ENCODE measurements around the gene NMRK2. TPM values are rescaled to one million over a fixed set of nuclear protein-coding genes. Genes with fewer than 3 reads are reported as not detected.

The NMRK2 gene
- total RNA-seq, 4 donors from 2014 or later, result not detected

DNA sequence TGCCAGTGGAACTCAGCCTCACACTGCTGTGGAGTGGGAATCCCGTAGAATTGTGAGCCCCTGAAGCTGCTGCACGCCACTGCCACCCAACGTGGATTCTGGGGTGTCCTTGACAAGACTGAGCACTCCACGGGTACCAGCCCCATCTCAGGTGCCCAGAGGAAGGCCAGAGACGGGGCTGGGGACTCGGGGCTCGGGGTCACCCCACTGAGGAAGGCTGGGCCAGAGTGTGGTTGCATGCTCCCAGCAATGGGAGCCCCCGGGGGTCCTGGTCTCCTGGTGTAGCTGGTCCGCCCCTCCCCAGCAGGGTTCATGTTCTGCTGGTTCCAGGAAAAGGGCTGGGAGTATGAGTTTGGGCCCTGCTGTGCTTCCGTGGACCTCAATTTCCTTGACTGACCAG is 22.8 kb downstream of the NMRK2 start:
- TF ChIP-seq, protein P1, sequence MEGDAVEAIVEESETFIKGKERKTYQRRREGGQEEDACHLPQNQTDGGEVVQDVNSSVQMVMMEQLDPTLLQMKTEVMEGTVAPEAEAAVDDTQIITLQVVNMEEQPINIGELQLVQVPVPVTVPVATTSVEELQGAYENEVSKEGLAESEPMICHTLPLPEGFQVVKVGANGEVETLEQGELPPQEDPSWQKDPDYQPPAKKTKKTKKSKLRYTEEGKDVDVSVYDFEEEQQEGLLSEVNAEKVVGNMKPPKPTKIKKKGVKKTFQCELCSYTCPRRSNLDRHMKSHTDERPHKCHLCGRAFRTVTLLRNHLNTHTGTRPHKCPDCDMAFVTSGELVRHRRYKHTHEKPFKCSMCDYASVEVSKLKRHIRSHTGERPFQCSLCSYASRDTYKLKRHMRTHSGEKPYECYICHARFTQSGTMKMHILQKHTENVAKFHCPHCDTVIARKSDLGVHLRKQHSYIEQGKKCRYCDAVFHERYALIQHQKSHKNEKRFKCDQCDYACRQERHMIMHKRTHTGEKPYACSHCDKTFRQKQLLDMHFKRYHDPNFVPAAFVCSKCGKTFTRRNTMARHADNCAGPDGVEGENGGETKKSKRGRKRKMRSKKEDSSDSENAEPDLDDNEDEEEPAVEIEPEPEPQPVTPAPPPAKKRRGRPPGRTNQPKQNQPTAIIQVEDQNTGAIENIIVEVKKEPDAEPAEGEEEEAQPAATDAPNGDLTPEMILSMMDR (IDR thresholded peaks at IDR 0.05; ENCODE audit: low read depth), result no peak

DNA sequence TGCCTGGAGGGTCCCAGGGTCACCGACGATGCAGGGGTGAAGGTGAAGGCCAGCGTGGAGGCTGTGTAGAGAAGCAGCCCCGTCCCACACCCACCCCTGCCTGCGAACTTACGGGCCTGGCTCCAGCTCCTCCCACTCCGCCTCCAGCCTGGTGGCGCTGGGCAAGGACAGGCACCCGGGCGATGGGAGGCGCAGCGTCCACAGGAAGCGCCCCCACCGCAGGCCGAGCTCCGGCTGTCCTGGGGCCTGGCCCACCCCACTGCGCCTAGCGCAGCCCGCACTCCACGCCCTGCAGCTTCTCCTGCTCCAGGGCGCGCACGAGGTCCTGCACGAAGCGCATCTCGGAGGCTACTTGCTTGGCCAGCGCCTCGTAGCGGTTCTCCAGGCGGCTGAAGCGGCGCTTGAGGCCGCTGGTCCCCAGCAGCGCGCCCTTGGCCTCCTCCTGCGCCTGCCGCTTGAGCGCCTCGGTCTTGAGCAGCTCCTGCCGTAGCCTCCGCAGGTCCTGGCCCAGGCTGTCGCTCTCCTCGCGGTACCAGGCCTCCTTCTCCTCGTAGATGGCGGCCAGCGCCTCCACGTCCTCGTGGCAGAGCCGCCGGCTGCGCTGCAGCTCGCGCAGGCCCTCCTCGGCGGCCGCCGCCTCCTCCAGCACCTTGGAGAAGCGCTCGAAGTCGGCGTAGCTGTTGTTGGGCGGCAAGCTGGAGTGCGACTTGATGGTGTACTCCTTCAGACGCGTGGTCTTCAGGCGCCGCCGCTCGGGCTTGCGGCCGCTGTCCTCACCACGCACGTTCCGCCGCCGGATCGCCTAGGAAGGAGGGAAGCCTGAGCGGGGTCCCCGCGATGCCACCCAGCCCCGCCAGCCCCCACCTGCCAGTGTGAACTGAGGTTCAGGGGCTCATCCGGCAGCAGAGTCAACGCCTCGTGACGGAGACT is 26.2 kb downstream of the NMRK2 start:
- TF ChIP-seq, protein P1 (IDR thresholded peaks at IDR 0.05; ENCODE audit: low read depth), result no peak

DNA sequence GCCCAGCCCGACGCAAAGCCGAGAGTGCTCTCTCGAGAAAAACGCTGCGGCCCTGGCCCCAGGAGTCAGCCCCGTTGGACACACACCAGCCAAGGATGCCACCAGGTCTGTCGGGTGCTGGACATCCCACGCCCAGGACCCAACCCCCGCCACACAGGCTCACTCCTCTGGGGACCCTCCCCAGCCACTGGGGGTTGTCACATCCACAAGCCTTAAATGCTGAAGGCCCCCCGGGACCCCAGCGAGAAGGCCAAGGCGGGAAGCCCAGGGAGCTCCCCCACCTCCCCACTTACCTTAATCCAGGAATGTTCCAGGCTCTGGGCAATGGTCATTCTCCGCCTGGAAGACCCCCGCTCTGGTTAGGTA is 26.9 kb downstream of the NMRK2 start:
- TF ChIP-seq, protein P1 (IDR thresholded peaks at IDR 0.05; ENCODE audit: low read depth), result no peak

DNA sequence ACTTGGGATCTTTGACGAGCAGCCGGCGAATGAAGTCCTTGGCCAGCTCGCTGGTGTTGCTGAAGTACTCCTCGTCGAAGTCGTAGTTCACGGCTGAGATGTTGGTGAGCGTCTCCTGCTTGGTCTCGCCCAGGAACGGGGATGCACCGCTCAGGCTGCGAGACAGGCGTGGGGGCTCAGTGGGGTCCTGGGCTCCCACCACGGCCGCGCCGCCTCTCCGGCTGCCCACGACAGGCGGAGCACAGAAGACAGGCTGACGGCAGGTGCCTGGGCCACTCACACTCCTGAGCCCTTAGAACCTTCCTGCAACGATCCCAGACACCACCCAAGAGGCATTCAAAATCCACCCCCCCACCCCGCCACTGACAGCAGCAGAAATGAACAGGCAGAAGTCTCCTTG is 28.1 kb downstream of the NMRK2 start:
- TF ChIP-seq, protein P1 (IDR thresholded peaks at IDR 0.05; ENCODE audit: low read depth), result no peak

DNA sequence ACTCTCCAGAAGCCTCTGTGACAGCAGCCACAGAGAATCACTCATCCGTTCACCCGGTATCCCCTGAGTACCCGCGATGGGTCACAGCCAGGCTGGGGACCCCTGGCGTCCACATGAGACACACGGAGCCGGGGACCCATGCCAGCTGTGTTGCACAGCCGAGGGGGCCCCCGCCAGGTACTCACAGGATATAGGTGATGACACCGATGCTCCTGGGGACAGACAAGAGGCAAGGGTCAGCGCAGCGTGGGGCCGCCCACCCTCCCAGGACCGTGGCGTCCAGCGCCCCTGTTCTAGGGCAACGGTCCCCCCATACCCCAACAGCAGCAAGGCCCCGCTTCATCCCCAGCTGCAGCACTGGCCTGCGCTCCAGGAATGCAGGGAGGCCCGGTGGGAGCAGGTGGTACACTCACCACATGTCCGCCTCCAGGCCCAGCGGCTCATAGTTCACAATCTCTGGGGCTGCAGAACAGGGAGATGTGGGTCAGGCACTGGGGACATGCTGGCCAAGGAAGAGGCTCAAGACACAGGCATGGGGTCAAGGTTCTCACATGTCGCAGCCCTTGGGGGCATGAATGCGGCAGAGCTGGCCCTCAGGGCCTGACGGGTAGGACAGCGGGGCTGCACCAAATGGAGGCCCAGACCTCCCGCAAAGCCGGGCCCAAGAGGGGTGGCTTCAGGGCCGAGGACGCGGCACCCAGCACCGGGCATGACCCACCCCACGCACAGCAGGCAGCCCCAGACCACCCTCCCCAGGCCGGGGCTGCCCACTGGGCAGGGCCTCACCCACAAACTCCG is 30.8 kb downstream of the NMRK2 start:
- TF ChIP-seq, protein P1 (IDR thresholded peaks at IDR 0.05; ENCODE audit: low read depth), result no peak

DNA sequence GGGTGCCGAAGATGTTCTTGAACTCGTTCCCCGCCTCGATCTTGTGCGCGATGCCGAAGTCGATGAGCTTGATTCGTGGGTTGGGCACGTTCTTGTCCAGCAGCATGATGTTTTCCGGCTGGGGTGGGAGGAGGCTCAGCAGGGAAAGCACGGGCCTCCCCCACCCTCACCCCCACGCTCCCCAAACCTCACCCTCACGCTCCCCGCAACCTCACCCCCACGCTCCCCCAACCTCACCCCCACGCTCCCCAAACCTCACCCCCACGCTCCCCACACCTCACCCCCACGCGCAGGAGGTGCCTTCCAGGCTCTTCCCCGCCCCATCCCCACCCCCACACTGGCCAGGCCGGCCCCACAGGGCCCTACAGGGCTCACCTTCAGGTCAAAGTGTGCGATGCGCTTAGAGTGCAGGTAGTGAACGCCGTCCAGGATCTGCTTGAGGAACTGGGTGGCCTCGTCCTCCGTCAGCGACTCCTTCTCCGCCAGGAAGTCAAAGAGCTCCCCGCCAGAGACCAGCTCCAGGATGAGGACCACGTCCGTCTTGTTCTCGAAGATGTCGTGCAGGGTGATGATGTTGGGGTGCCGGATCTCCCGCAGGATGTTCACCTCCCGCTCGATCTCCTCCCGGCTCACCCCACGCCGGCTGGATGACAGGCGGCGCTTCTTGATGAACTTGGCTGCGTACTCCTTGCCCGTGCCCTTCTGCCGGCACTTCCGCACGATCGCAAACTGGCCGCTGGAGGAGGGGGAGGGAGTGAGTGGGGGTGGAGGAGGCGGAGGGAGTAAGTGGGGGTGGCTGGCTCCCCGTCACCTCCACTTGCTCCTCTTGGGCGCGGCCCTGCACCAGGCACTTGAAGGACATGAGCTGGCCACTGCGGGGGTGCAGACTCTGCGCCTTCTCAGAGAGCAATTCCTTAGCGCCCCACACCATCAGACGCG is 31.7 kb downstream of the NMRK2 start:
- TF ChIP-seq, protein P1 (IDR thresholded peaks at IDR 0.05; ENCODE audit: low read depth), result no peak
